Adrenal gland (tissue), 5 donors: ENCODE measurements around the gene CASS4.

ENCODE experiments used
- CTCF ChIP-seq, 6 experiments: fragments of 450-650 bp in 4 of 6; fragments of 200-600 bp in 2 of 6; sonication (generic) in 1 of 6; IDR thresholded peaks; 1 replicate in 5 of 6; 2 replicates in 1 of 6; pipeline versions ENCODE4 v1.5.1 to v1.8.0; 2016 to 2021; ENCODE audit warnings: antibody characterized with exemption in 6 of 6, mild to moderate bottlenecking in 2 of 6, moderate library complexity in 1 of 6
- POLR2A ChIP-seq, 2 donors: fragments of 450-650 bp; IDR thresholded peaks; one replicate each; pipeline ENCODE4 v1.6.1; 2017; ENCODE audit warnings: antibody characterized with exemption in 2 of 2, mild to moderate bottlenecking in 2 of 2, moderate library complexity in 1 of 2
- donor health status: DM: no; HTN: no; CAD: no.

- TF ChIP-seq POLR2A (IDR thresholded peaks at IDR 0.05) (no peak), CTCF (IDR thresholded peaks at IDR 0.05) (no peak)
These were observed 17.9 kb downstream of the CASS4 start for GRCh38 chr20:56429941-56430340.
